GM12878 (cell line): ENCODE measurements around the gene SLC16A9. TPM values are rescaled to one million over a fixed set of nuclear protein-coding genes. Genes with fewer than 3 reads are reported as not detected.

Experiments used
- ATAC-seq: fragments of 200-7000 bp; cut with Tn5 transposase; 3 replicates; pipeline ENCODE4 v1.9.1; 2020; ENCODE audit warnings: mild to moderate bottlenecking, moderate library complexity
- BruUV-seq: library from RNA; stranded (reverse); fragments of 400-500 nt; replicated peaks from 2 replicates; lab custom pipeline; 2021; lab: Mats Ljungman, UMichigan
- CTCF ChIA-PET: fragments of 300-600 bp; sonication (Branson Sonifier 250); formaldehyde crosslinking; extraction: SDS; loops from one replicate; lab custom pipeline; 2021; ENCODE audit warnings: inconsistent platforms; lab: Yijun Ruan, JAX
- POLR2A ChIA-PET: fragments of 350-600 bp; formaldehyde crosslinking; extraction: SDS; loops from one replicate; lab custom pipeline; 2021; ENCODE audit warnings: inconsistent platforms; lab: Charles Lee
- RAD21 ChIA-PET: fragments of 300-600 bp; sonication (Branson Sonifier 250); formaldehyde crosslinking; loops from one replicate; lab custom pipeline; 2023; ENCODE audit warnings: antibody characterized with exemption; ENCODE audit not compliant: unreplicated experiment; lab: Charles Lee
- SMC1A ChIA-PET: fragments of 300-600 bp; sonication (Branson Sonifier 250); formaldehyde crosslinking; loops from one replicate; lab custom pipeline; 2023; ENCODE audit not compliant: unreplicated experiment, uncharacterized antibody; lab: Charles Lee
- DNase-seq: peaks from one replicate; pipeline ENCODE4 v3.0.0-alpha.2; 2011; ENCODE audit warnings: low read depth, low spot score
- FAIRE-seq: peaks from 3 replicates; lab custom pipeline; 2011; peaks lifted over from hg19 to GRCh38; lab: Jason Lieb, UNC
- H2AFZ ChIP-seq: 2 replicates; pipeline ENCODE4 v1.6.0; 2011; ENCODE audit warnings: low read depth, low read length, control low read depth; ENCODE audit not compliant: control insufficient read depth
- H3K27ac ChIP-seq: 2 replicates; pipeline ENCODE4 v1.5.1; 2011; ENCODE audit warnings: control low read depth; ENCODE audit not compliant: control insufficient read depth, insufficient read depth
- H3K27me3 ChIP-seq, 2 experiments: replicated peaks in 1 of 2; 2 replicates each; pipeline versions ENCODE4 v1.6.0 to v1.6.1; 2011; ENCODE audit warnings: low read length in 1 of 2; ENCODE audit not compliant: control insufficient read depth in 2 of 2, insufficient read depth in 2 of 2
- H3K36me3 ChIP-seq, 2 experiments: 2 replicates each; pipeline ENCODE4 v1.5.1; 2011; ENCODE audit warnings: low read length in 1 of 2; ENCODE audit not compliant: control insufficient read depth in 2 of 2, insufficient read depth in 2 of 2
- H3K4me1 ChIP-seq: 2 replicates; pipeline ENCODE4 v1.6.1; 2011; ENCODE audit warnings: mild to moderate bottlenecking, low read length, moderate library complexity, mixed read lengths; ENCODE audit not compliant: control insufficient read depth, insufficient read depth
- H3K4me2 ChIP-seq: 2 replicates; pipeline ENCODE4 v1.6.0; 2011; ENCODE audit warnings: control low read depth; ENCODE audit not compliant: control insufficient read depth, insufficient read depth
- H3K4me3 ChIP-seq: fragments of 200-600 bp; sonication (generic); 2 replicates; pipeline ENCODE4 v1.5.1; 2016
- H3K79me2 ChIP-seq: 2 replicates; pipeline ENCODE4 v1.6.0; 2011; ENCODE audit warnings: low read length; ENCODE audit not compliant: control insufficient read depth, insufficient read depth
- H3K9ac ChIP-seq: 2 replicates; pipeline ENCODE4 v1.8.0; 2011; ENCODE audit warnings: low read length, control low read depth, mixed read lengths; ENCODE audit not compliant: control insufficient read depth, insufficient read depth
- H3K9me3 ChIP-seq: replicated peaks from 3 replicates; pipeline ENCODE4 v1.5.1; 2011; ENCODE audit warnings: mild to moderate bottlenecking, low read length; ENCODE audit not compliant: control insufficient read depth, insufficient read depth
- H4K20me1 ChIP-seq: 2 replicates; pipeline ENCODE4 v1.6.0; 2011; ENCODE audit not compliant: control insufficient read depth, insufficient read depth
- BMI1 ChIP-seq: fragments of 450-650 bp; IDR thresholded peaks from 2 replicates; pipeline ENCODE4 v1.6.1; 2016; ENCODE audit warnings: mild to moderate bottlenecking, moderate library complexity, borderline replicate concordance
- EED ChIP-seq: sonication (generic); IDR thresholded peaks from 2 replicates; pipeline ENCODE4 v1.6.1; 2016; ENCODE audit warnings: antibody characterized with exemption, low read depth
- NFIC ChIP-seq: IDR thresholded peaks from 2 replicates; pipeline ENCODE4 v1.6.1; 2012; ENCODE audit warnings: low read depth, mild to moderate bottlenecking, inconsistent platforms, low read length, moderate library complexity
- RUNX3 ChIP-seq: IDR thresholded peaks from 2 replicates; pipeline ENCODE4 v1.6.1; 2012; ENCODE audit warnings: low read length, inconsistent platforms
- TAF1 ChIP-seq: IDR thresholded peaks from 2 replicates; pipeline ENCODE4 v1.6.1; 2011; ENCODE audit warnings: mild to moderate bottlenecking, low read depth, low read length, borderline replicate concordance
- ZNF687 ChIP-seq: fragments of 450-650 bp; IDR thresholded peaks from 2 replicates; pipeline ENCODE4 v1.6.1; 2017; ENCODE audit warnings: mild to moderate bottlenecking, moderate library complexity
- WGBS: methylation state at CpG from one replicate; pipeline ENCODE4 v1.1.6; 2016; ENCODE audit warnings: low lambda C conversion rate; ENCODE audit not compliant: insufficient replicate concordance, insufficient coverage; ENCODE audit errors: missing lambda C conversion rate; 5-methylcytosine and 5-hydroxymethylcytosine counted together
- in situ Hi-C: fragments of 300-500 bp; cut with MboI; formaldehyde crosslinking; loops from 9 replicates; pipeline ENCODE4 v1.14.3; 2018; ENCODE audit warnings: mixed read lengths
- intact Hi-C: fragments of 100-400 bp; cut with micrococcal nuclease; formaldehyde crosslinking; loops from one replicate; pipeline ENCODE4 v1.14.2; 2022; ENCODE audit not compliant: unreplicated experiment
- polyA plus RNA-seq, 11 experiments: library from polyadenylated mRNA; depleted of rRNA in 4 of 11; unstranded in 6 of 11; stranded (reverse) in 5 of 11; fragments of >200 nt; fragmentation: Nextera tagmentation in 4 of 11; fragmentation: Illumina TruSeq in 1 of 11; extraction: Ambion mirVana in 4 of 11; extraction: Trizol in 1 of 11; gene quantifications; 1 replicate in 1 of 11; 2 replicates in 10 of 11; pipeline versions ENCODE4 v1.2.1 to v1.2.3, GENCODE V29; 2011 to 2016; ENCODE audit warnings: inconsistent platforms in 2 of 11, missing spikeins in 2 of 11, low read depth in 1 of 11
- total RNA-seq, 4 experiments: library from RNA; depleted of rRNA in 3 of 4; stranded (reverse); fragments of >200 nt in 3 of 4; fragmentation: Illumina TruSeq in 1 of 4; extraction: Trizol in 1 of 4; gene quantifications; 2 replicates each; pipeline versions ENCODE4 v1.2.1 to v1.2.3, GENCODE V29; 2013 to 2021

SLC16A9 gene
- total and polyA plus RNA-seq, 10 of the 15 experiments (the other 5 are each of a cell fraction or from before 2014, with no cell fraction given): 0.86 to 6.2 (median 4.3) TPM

GRCh38 chr10:59672150-59672875 is 37.3 kb downstream of the SLC16A9 start:
- CTCF ChIA-PET: interaction anchor here (0.7 kb wide), 1 partner anchor 10 kb away, joined by 3 read pairs; no protein-coding TSS in a partner anchor
- ATAC-seq (no peak), DNase-seq (no peak), FAIRE-seq (no peak)
- 46% methylated on average over 2 of the region's 2 CpGs for WGBS
- Histone ChIP-seq H2AFZ (no peak overlapping the region), H3K9ac (no peak overlapping the region), H3K4me1 (peaks cover 5% of the 10 kb centered on the region), H3K79me2 (no peaks in the 10 kb centered on the region), H3K27ac (no peak overlapping the region), H4K20me1 (no peaks in the 10 kb centered on the region), H3K4me3 (no peak overlapping the region), H3K27me3 (no peaks in the 10 kb centered on the region), H3K4me2 (no peak overlapping the region), H3K9me3 (no peaks in the 10 kb centered on the region), H3K36me3 (no peaks in the 10 kb centered on the region)
- no TSS peak for BruUV-seq
- POLR2A ChIA-PET: no interaction called here
- intact Hi-C loops: no loop called here
- RAD21 ChIA-PET: interaction anchor here (1.0 kb wide), 1 partner anchor 42 kb away, joined by 3 read pairs; no protein-coding TSS in a partner anchor
- in situ Hi-C loops: no loop called here
- 0 out of 2 replicates have a peak, but pooled peaks have one; percentile 24 for TF ChIP-seq EED
- no peak for TF ChIP-seq TAF1
- no peak for TF ChIP-seq ZNF687
- TF ChIP-seq RUNX3: peak; percentile 46; the same call in 1 of the 2 replicates
- TF ChIP-seq BMI1: no peak
- peak; percentile 42; the same call in 1 of the 2 replicates for TF ChIP-seq NFIC
- SMC1A ChIA-PET: interaction anchor here (0.7 kb wide), 1 partner anchor 45 kb away, joined by 3 read pairs; no protein-coding TSS in a partner anchor
